ENCODE results near the gene HIP1. TPM values are rescaled to one million over a fixed set of nuclear protein-coding genes. Genes with fewer than 3 reads are reported as not detected.

HIP1 gene
- total and polyA plus RNA-seq, 2 of the 4 experiments (the other 2 are of a cell fraction), result 6.8 to 10.0 TPM

- 0 out of 2 replicates have a peak, but pooled peaks cover 3% of the 10 kb centered on the region for H3K4me1 ChIP-seq (ENCODE audit: control insufficient read depth, insufficient read depth, low read length)
- H3K4ac ChIP-seq (ENCODE audit: low read depth, low read length), result no peak overlapping the region
- ChIA-PET POLR2A (ENCODE audit: unreplicated experiment) (no interaction called here), CTCF (no interaction called here)
- H4K5ac ChIP-seq (ENCODE audit: low read depth, low read length), result no peak overlapping the region
- H2BK15ac ChIP-seq (ENCODE audit: low read depth, low read length), result no peak overlapping the region
- peaks cover 0 to 4% of the 10 kb centered on the region in 2 experiments; a peak in 1 of 4 replicates for H3K79me1 ChIP-seq (ENCODE audit: low read depth in 1 of 2, low read length in 2 of 2)
- peaks cover 5% of the 10 kb centered on the region for H3K9me1 ChIP-seq (ENCODE audit: insufficient read depth, low read length)
- H2AK5ac ChIP-seq (ENCODE audit: low read depth, low read length), result no peak overlapping the region; the same call in 1 of the 2 replicates
- H3K27ac ChIP-seq (ENCODE audit: insufficient read depth, low read length), result no peak overlapping the region
- no TSS peak for BruUV-seq (replicated peaks)
- H4K91ac ChIP-seq (ENCODE audit: insufficient read depth, low read depth, low read length), result no peak overlapping the region
- no peak overlapping the region for H4K8ac ChIP-seq (ENCODE audit: low read depth in 2 of 2, low read length in 2 of 2)
- intact Hi-C loops (cut with micrococcal nuclease) (no loop called here), in situ Hi-C loops (cut with MboI; ENCODE audit: low sequenced_read_pairs) (no loop called here), dilution Hi-C loops (cut with HindIII; ENCODE audit: low sequenced_read_pairs, unreplicated experiment) (no loop called here)
- no peak overlapping the region for H2AK9ac ChIP-seq (replicated peaks; ENCODE audit: low read depth, low read length, poor library complexity)
- no peak overlapping the region for H3K14ac ChIP-seq (replicated peaks; ENCODE audit: low read depth, low read length)
- WGBS, 2 experiments (ENCODE audit: extremely low coverage in 2 of 2, insufficient read length in 1 of 2), result 85% methylated on average over 4 of the region's 6 CpGs; no CpG with 5 or more reads in 1 of the 2 experiments
- DNase-seq (no peak), ATAC-seq (ENCODE audit: low read depth) (no peak)
- H3K36me3 ChIP-seq (ENCODE audit: control insufficient read depth, insufficient read depth, low read length), result peaks cover 3% of the 10 kb centered on the region
- no peaks in the 10 kb centered on the region for H3K27me3 ChIP-seq (ENCODE audit: control insufficient read depth, insufficient read depth, low read length)
- H2BK20ac ChIP-seq (ENCODE audit: low read depth, low read length), result no peak overlapping the region
- no peak for TF ChIP-seq MAFK (IDR thresholded peaks at IDR 0.05; ENCODE audit: low read depth, low read length)
- no peak for TF ChIP-seq SMC3 (IDR thresholded peaks at IDR 0.05; ENCODE audit: low read depth, low read length)
- TF ChIP-seq CHD1 (IDR thresholded peaks at IDR 0.05; ENCODE audit: low read depth, low read length), result no peak
- no peak for TF ChIP-seq FOS (IDR thresholded peaks at IDR 0.05; ENCODE audit: low read depth, low read length)
- TF ChIP-seq NFE2L2 (IDR thresholded peaks at IDR 0.05; ENCODE audit: low read depth, low read length), result no peak
- TF ChIP-seq RFX5 (IDR thresholded peaks at IDR 0.05; ENCODE audit: low read depth, low read length), result no peak
- H3K23ac ChIP-seq (ENCODE audit: low read depth, low read length), result no peak overlapping the region
- H4K20me1 ChIP-seq (ENCODE audit: insufficient read depth, low read length), result no peaks in the 10 kb centered on the region; the same call in 1 of the 2 replicates
- no peak overlapping the region for H3K4me3 ChIP-seq (ENCODE audit: insufficient read depth, low read depth, low read length)
- H2AFZ ChIP-seq (replicated peaks; ENCODE audit: low read length, poor library complexity), result no peak overlapping the region
- no peak overlapping the region for H2BK5ac ChIP-seq (ENCODE audit: low read depth, low read length, poor library complexity, severe bottlenecking)
- no peak overlapping the region for H3K56ac ChIP-seq (ENCODE audit: extremely low read depth, insufficient read depth, low read length)
- H3K9me3 ChIP-seq (ENCODE audit: control insufficient read depth, insufficient read depth, low read length), result no peaks in the 10 kb centered on the region
- H2BK120ac ChIP-seq (ENCODE audit: low read depth, low read length), result no peak overlapping the region
- no peak overlapping the region for H3K9ac ChIP-seq (ENCODE audit: low read depth, low read length)
- no peak overlapping the region for H3K18ac ChIP-seq (ENCODE audit: low read depth, low read length)
- H3K4me2 ChIP-seq (ENCODE audit: low read depth, low read length), result no peak overlapping the region
Observed at GRCh38 chr7:75647709-75648438, 90.9 kb downstream of the HIP1 start.
